Measurements from ENCODE around the gene ZNF304.

The ZNF304 gene

GRCh38 chr19:57327993-57328392 lies 23.1 kb upstream of the ZNF304 start:
- no peak overlapping the region for H3K4me3 ChIP-seq (ENCODE audit: low read depth, low read length)
- H3K4me1 ChIP-seq (ENCODE audit: control insufficient read depth, insufficient read depth, low read length), result no peaks in the 10 kb centered on the region
- ChIA-PET POLR2A (no interaction called here), CTCF (no interaction called here)
- H3K36me3 ChIP-seq (ENCODE audit: control insufficient read depth in 2 of 2, insufficient read depth in 1 of 2, low read length in 2 of 2), result peaks cover 70 to 83% of the 10 kb centered on the region in 2 experiments
- H3K9me3 ChIP-seq (ENCODE audit: control insufficient read depth, insufficient read depth, low read depth, low read length), result no peaks in the 10 kb centered on the region
- H3K27ac ChIP-seq (ENCODE audit: extremely low read depth, low read depth, low read length), result no peak overlapping the region
- TF ChIP-seq SETDB1 (IDR thresholded peaks at IDR 0.05; ENCODE audit: insufficient read length, low read length) (peak; percentile 64), ZNF175 (tag by site-specific recombination; IDR thresholded peaks at IDR 0.05) (no peak), ZNF747 (tag by site-specific recombination; IDR thresholded peaks at IDR 0.05) (no peak), ZNF354C (tag by site-specific recombination; IDR thresholded peaks at IDR 0.05; ENCODE audit: borderline replicate concordance, low read depth) (no peak), OVOL3 (tag by site-specific recombination; IDR thresholded peaks at IDR 0.05) (no peak)

GRCh38 chr19:57334191-57334590 lies 16.9 kb upstream of the ZNF304 start:
- Histone ChIP-seq H3K4me1 (ENCODE audit: control insufficient read depth, insufficient read depth, low read length) (no peaks in the 10 kb centered on the region), H3K4me3 (ENCODE audit: low read depth, low read length) (no peak overlapping the region), H3K27ac (ENCODE audit: extremely low read depth, low read depth, low read length) (no peak overlapping the region), H3K36me3 (ENCODE audit: control insufficient read depth in 2 of 2, insufficient read depth in 1 of 2, low read length in 2 of 2) (peaks cover 11 to 45% of the 10 kb centered on the region in 2 experiments), H3K9me3 (ENCODE audit: control insufficient read depth, insufficient read depth, low read depth, low read length) (no peaks in the 10 kb centered on the region)
- CTCF ChIA-PET, result interaction anchor here (0.8 kb wide), 1 partner anchor 11 kb away, joined by 4 read pairs; no protein-coding TSS in a partner anchor
- POLR2A ChIA-PET, result interaction anchor here (0.5 to 1.7 kb wide), 3 partner anchors 17 to 393 kb away, joined by 3 to 6 read pairs (median 3); partner anchors contain the start of genes ZNF304 and ZNF671
- no peak for TF ChIP-seq ZSCAN18 (tag by site-specific recombination; IDR thresholded peaks at IDR 0.05)
- no peak for TF ChIP-seq ZBTB44 (tag by site-specific recombination; IDR thresholded peaks at IDR 0.05)
- TF ChIP-seq PRDM1 (tag by site-specific recombination; IDR thresholded peaks at IDR 0.05), result no peak
- TF ChIP-seq ZNF302 (tag by site-specific recombination; IDR thresholded peaks at IDR 0.05; ENCODE audit: low read depth), result no peak
- TF ChIP-seq ZXDB (tag by site-specific recombination; IDR thresholded peaks at IDR 0.05), result no peak
- no peak for TF ChIP-seq ZNF600 (tag by site-specific recombination; IDR thresholded peaks at IDR 0.05)
- TF ChIP-seq ZNF830 (tag by site-specific recombination; IDR thresholded peaks at IDR 0.05; ENCODE audit: low read depth), result no peak
- no peak for TF ChIP-seq ZNF138 (tag by site-specific recombination; IDR thresholded peaks at IDR 0.05; ENCODE audit: borderline replicate concordance)
- TF ChIP-seq ZNF792 (tag by site-specific recombination; IDR thresholded peaks at IDR 0.05), result no peak
- TF ChIP-seq ZFP41 (tag by site-specific recombination; IDR thresholded peaks at IDR 0.05; ENCODE audit: borderline replicate concordance), result no peak
- TF ChIP-seq ZBTB11 (tag by site-specific recombination; conservative IDR thresholded peaks at IDR 0.05; ENCODE audit: low read depth), result no peak
- TF ChIP-seq ZNF10 (tag by site-specific recombination; IDR thresholded peaks at IDR 0.05), result no peak
- TF ChIP-seq BCL11B (tag by site-specific recombination; IDR thresholded peaks at IDR 0.05; ENCODE audit: low read depth), result no peak
- no peak for TF ChIP-seq HOXD13 (CRISPR knock-in tag; IDR thresholded peaks at IDR 0.05; ENCODE audit: borderline replicate concordance)
- TF ChIP-seq SCRT2 (tag by site-specific recombination; IDR thresholded peaks at IDR 0.05), result no peak
- no peak for TF ChIP-seq ZNF121 (tag by site-specific recombination; IDR thresholded peaks at IDR 0.05)
- TF ChIP-seq ZNF558 (tag by site-specific recombination; IDR thresholded peaks at IDR 0.05), result no peak
- TF ChIP-seq ZNF677 (tag by site-specific recombination; IDR thresholded peaks at IDR 0.05), result no peak
- TF ChIP-seq ZBTB17 (tag by site-specific recombination; IDR thresholded peaks at IDR 0.05), result no peak
- TF ChIP-seq ZNF48 (tag by site-specific recombination; IDR thresholded peaks at IDR 0.05), result no peak
